SKM-1 treated with dmso at 0.1 percent for 144 hours (cell line): Measurements from ENCODE around the gene ADAMTS2.

Experiments used
- DNase-seq: peaks from one replicate; lab custom pipeline; 2025; ENCODE audit not compliant: unreplicated experiment; lab: John Stamatoyannopoulos, UW

Gene ADAMTS2

GRCh38 chr5:179164331-179165311, 180.6 kb downstream of the ADAMTS2 start:
- no peak for DNase-seq

- DNase-seq: no peak
These were observed 181.8 kb downstream of the ADAMTS2 start for GRCh38 chr5:179163236-179164155.

GRCh38 chr5:179162351-179163235, 182.7 kb downstream of the ADAMTS2 start:
- no peak for DNase-seq

GRCh38 chr5:179161901-179162300, 183.4 kb downstream of the ADAMTS2 start:
- DNase-seq: no peak

GRCh38 chr5:179160584-179160983, 184.7 kb downstream of the ADAMTS2 start:
- no peak for DNase-seq

GRCh38 chr5:179158556-179158955, 186.7 kb downstream of the ADAMTS2 start:
- DNase-seq: no peak

GRCh38 chr5:179154991-179155955, 190.0 kb downstream of the ADAMTS2 start:
- DNase-seq: no peak

- DNase-seq: no peak
These were observed 190.8 kb downstream of the ADAMTS2 start for GRCh38 chr5:179154346-179154990.

- no peak for DNase-seq
These were observed 191.3 kb downstream of the ADAMTS2 start for GRCh38 chr5:179153921-179154345.

- DNase-seq: no peak
These were observed 191.8 kb downstream of the ADAMTS2 start for GRCh38 chr5:179153341-179153901.

- no peak for DNase-seq
These were observed 192.3 kb downstream of the ADAMTS2 start for GRCh38 chr5:179152941-179153340.

GRCh38 chr5:179152144-179152895, 192.9 kb downstream of the ADAMTS2 start:
- no peak for DNase-seq

- no peak for DNase-seq
These were observed 193.8 kb downstream of the ADAMTS2 start for GRCh38 chr5:179151286-179152118.

GRCh38 chr5:179150011-179150410, 195.2 kb downstream of the ADAMTS2 start:
- no peak for DNase-seq

- DNase-seq: no peak
These were observed 196.0 kb downstream of the ADAMTS2 start for GRCh38 chr5:179149278-179149677.

GRCh38 chr5:179148703-179149170, 196.5 kb downstream of the ADAMTS2 start:
- DNase-seq: no peak
